ENCODE results near the gene CCNB2. TPM values are rescaled to one million over a fixed set of nuclear protein-coding genes. Genes with fewer than 3 reads are reported as not detected.

CCNB2 gene
- total and polyA plus RNA-seq, 4 donors, result 0.32 to 2.2 (median 1.5) TPM; not detected in 1

DNA sequence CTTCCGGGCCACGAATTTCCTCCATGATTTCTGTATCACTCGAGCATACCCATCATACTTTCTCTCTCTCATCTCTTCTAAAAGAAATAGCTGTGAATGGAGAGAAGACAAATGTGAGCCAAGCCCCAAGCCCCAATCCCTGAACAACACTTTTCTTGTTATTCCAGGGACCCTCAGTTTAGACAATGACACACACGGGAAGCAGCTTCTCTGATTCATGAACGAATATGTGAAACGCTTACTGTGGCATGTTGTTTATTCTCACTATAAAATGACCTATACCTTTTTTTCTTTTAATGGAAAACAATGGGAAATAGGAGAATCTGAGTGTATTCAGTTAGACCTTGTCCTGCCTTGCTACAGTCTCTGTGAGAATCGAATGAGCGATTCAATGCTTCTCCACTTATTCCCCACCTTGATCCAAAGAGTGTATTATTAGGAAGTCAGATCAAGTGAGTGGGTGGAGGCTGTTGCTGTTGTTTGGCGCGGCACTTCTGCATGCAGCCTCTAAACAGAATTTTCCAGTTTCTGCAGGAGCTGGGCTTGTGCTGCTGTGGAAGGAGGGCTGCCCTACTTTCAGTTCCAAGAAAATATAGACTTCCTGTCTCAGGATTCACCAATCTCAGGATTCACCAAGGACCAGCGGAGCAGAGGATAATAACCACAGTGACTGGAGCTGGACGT lies 69.3 kb downstream of the CCNB2 start:
- 88 to 90% methylated on average over 12 of the region's 12 CpGs for WGBS, 2 donors
- Histone ChIP-seq H3K4me3 (ENCODE audit: low read length in 2 of 2) (no peak overlapping the region), H3K4me1 (ENCODE audit: control insufficient read depth in 1 of 2, insufficient read depth in 2 of 2, low read length in 2 of 2) (peaks cover 0 to 5% of the 10 kb centered on the region in 2 donors), H3K27ac (ENCODE audit: low read depth in 1 of 2, low read length in 2 of 2) (no peak overlapping the region), H3K9me3 (ENCODE audit: control insufficient read depth, low read length) (no peaks in the 10 kb centered on the region), H3K27me3 (ENCODE audit: control insufficient read depth in 1 of 2, insufficient read depth in 2 of 2, low read length in 1 of 2) (no peaks in the 10 kb centered on the region), H3K36me3 (ENCODE audit: control insufficient read depth in 1 of 2, insufficient read depth in 2 of 2, low read length in 1 of 2) (peaks cover 2 to 6% of the 10 kb centered on the region in 2 donors)
- ATAC-seq (ENCODE audit: low FRiP score), result no peak
- no peak for DNase-seq
- intact Hi-C loops (cut with DNase I), result loop anchor here (5.0 to 10.0 kb wide), 2 partner anchors 138 to 321 kb away; no protein-coding TSS in a partner anchor

Small RNA genes within 50 kb of the gene (microRNA-seq; reads per million reads assigned to microRNA genes)
- gene MIR2116, result 0 to 3.0 reads per million in 2 donors

Other genes starting within 250 kb of the CCNB2 start
- gene SLTM, start 171.5 kb upstream of the CCNB2 start, total RNA-seq, result 10 to 100 TPM; 93.0 to 99.5 TPM
- 10 to 100 TPM; 42.4 to 56.8 TPM for gene SLTM, start 171.5 kb upstream of the CCNB2 start, polyA plus RNA-seq
- gene RNF111, start 117.5 kb upstream of the CCNB2 start, total RNA-seq, result 10 to 100 TPM; 28.0 to 40.7 TPM
- 10 to 100 TPM in 1 of 2 donors, 1 to 10 TPM in 1; 3.3 to 10.9 TPM for gene RNF111, start 117.5 kb upstream of the CCNB2 start, polyA plus RNA-seq
- not detected for gene LDHAL6B, start 101.7 kb downstream of the CCNB2 start, total RNA-seq
- not detected for gene LDHAL6B, start 101.7 kb downstream of the CCNB2 start, polyA plus RNA-seq